Stimulated activated naive CD8-positive, alpha-beta T cell treated with anti-CD3 and anti-CD28 coated beads, Interleukin-15, Interleukin-2, amounts not matched to agents 100 U/mL and 50 U/mL, for 24 hours (primary cell): ENCODE data around the gene CEACAM21.

Experiments used
- ATAC-seq: fragments of 150-1000 bp; cut with Tn5 transposase; one replicate; pipeline ENCODE4 v1.10.0; 2021
- DNase-seq: peaks from one replicate; pipeline ENCODE4 v3.0.0; 2021

Gene CEACAM21

GRCh38 chr19:41587101-41587837, 11.3 kb downstream of the CEACAM21 start:
- DNase-seq (no peak), ATAC-seq (no peak)

DNA sequence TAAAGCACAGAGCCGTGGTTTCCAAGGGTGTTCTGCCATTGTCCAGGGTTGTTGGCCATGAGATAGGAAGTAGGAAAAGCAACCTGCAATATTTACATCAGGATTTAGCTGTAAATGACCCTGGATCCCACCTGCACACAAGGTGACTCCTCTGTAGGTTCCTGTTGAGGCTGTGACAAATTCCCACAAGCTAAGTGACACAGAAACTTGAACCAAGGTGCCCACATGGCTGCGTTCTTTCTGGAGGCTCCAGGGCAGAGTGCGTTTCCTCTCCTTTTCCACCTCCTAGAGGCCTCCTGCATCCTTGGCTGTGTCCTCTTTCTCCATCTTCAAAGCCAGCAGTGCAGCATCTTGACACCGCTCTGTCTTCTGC, 11.9 kb downstream of the CEACAM21 start:
- DNase-seq (no peak), ATAC-seq (no peak)

DNA sequence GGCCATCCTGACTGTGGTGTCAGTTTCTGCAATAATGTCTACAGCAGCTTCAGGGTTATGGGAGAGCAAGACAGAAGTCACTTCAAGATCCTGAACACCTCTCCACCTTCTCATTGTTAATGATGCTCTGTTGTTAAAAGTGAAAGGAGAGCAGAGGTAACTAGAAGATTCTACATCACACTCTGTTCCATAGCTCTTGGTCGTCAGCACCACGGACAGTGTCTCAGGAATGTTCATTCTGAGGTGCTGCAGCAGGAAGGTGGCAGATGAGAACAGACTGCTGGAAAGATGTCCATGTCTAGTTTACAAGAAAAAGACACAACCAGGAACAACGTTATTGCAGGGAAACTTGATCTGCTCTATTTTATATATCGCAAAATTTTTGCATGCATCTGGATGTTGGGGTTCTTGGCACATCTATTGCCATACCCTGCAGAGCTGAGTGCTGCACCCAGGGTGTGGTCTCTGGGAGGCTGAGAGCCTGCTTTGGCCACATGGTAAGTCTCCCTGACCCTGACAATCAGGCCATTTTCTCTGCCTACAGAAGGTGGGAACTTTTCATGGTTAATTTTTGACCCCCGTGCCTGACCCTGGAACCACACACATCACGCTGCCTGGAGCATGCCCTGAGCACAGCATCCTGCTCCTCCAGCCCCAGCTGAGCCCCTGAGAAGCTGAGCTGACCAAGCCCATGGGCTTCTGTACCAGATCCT, 12.7 kb downstream of the CEACAM21 start:
- ATAC-seq (no peak), DNase-seq (no peak)

- no peak for ATAC-seq
- no peak for DNase-seq
These were observed 13.4 kb downstream of the CEACAM21 start for GRCh38 chr19:41589371-41589770.

GRCh38 chr19:41590936-41591335, 15.0 kb downstream of the CEACAM21 start:
- ATAC-seq = no peak
- no peak for DNase-seq

GRCh38 chr19:41591951-41592562, 16.1 kb downstream of the CEACAM21 start:
- DNase-seq = no peak
- no peak for ATAC-seq

DNA sequence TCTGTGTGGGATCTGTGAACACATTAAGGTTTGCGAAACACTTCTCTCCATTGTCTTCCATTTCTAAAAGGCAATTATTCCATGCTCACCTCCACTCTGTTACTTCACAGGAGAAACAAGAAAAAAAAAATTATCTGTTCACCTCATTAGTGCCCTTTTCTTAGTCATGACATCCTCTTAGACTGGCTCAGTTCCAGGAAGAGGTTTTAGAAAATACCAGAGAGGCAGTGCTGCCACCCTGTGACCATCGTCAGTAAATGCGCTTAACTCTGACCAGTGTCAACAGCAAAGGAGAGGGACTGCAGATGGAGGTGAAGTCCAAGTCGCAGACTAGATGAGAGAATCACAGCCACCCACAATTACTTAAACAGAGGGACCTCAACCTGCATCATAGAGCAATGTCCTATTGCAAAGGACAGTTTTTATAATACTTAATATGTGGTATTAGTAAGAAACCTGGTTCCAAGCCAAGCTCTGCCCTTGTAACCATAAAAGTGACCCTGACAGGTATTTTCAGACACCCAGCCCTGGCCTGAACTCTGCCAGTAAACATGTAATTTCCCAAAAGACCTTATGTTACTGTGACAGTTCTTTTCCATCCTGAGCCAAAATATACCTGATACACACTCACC, 19.4 kb downstream of the CEACAM21 start:
- peak; percentile 89 for ATAC-seq
- DNase-seq = peak; percentile 66

GRCh38 chr19:41595890-41596280, 19.9 kb downstream of the CEACAM21 start:
- ATAC-seq (no peak), DNase-seq (no peak)

GRCh38 chr19:41597600-41598041, 21.7 kb downstream of the CEACAM21 start:
- DNase-seq (peak; percentile 76), ATAC-seq (peak; percentile 88)

GRCh38 chr19:41599175-41599966, 23.4 kb downstream of the CEACAM21 start:
- no peak for DNase-seq
- no peak for ATAC-seq

DNA sequence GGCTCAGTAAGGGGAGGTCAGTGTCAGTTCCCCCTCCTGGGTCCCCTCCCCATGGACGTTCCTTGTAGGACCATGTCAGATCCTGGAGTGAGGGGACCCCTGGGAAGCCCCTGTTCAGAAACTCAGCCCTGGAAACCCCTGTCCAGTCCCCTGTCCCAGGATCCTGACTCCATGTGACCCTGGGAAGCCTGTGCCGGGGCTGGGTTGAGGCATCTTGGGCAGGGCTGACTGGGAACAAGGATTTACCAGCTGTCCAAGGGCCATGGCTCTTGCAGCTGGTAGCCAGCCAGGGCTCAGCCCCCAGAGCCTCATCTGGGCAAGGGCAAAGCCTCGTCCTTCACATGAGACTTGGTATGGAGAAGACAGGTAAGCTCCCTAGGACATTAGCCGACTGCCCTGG, 25.8 kb downstream of the CEACAM21 start:
- no peak for ATAC-seq

DNA sequence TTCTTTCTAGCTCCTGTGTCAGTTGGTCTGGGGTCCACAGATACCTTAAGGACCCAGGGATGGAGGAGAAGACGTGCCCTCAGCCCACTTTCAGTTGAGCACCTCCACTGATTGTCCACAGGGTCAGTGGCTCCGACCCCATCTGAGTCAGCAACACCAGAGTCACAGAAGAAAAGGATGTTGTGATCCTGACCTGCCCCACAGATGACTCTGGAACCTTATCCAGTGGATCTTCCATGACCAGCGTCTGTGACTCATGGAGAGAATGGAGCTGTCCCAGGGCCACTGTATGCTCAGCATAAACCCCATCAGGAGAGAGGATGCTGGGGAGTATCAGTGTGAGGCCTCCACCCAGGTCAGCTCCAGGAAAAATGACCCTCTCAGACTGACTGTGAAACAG, 28.9 kb downstream of the CEACAM21 start:
- DNase-seq (no peak), ATAC-seq (no peak)

More for the DNA sequence above, 25.8 kb downstream of the CEACAM21 start:
- no peak for DNase-seq

DNA sequence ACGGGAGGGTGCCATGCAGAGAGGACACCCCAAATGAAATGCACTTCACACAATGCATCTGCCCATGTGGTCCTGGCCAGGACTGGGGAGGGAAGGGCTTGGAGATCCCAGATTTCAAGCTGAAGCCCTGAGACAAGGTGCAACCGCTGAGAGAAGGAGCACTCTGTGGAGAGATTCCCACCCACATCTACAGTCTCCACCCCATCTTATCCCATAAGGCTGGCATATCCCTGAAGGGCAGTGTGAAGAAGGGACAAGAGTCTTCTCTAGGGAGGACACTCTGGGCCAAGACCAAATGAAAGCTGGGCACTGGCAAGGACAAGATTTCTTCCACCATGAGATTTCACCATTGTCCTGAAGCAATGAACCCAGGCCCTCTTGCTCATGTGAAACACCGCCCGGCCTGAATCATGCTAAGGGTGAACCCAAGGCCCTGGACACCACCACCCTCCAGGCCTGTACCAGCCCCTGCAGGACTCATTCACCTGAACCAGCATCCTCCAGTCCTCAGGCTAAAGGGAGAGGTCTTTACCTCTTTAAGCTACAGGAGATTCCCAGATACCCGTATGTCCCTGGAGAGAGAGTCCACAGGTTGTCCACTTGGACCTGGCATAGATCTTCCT, 30.4 kb downstream of the CEACAM21 start:
- ATAC-seq (no peak), DNase-seq (no peak)

- ATAC-seq = no peak
- DNase-seq = no peak
These were observed 31.7 kb downstream of the CEACAM21 start for GRCh38 chr19:41607668-41608067.

DNA sequence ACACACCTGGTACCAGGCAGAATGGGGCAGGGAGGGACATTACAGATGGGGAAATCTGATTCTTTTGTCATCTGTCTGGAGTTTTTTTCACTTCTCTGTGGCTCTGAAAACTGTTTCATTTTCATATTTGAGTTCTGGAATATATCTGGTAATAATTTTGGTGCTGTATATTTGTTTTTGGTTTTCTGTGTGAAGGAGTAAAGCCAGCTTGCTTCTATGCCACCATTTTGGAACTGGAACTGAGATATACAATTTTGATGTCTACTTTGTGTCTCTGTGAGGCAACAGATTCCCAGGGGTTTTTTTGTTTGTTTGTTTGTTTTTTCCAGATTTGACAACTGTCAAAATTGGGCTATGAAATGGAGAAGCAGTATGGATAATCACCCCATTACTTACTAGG, 34.8 kb downstream of the CEACAM21 start:
- no peak for ATAC-seq
- no peak for DNase-seq

GRCh38 chr19:41612483-41612882, 36.5 kb downstream of the CEACAM21 start:
- DNase-seq (no peak), ATAC-seq (no peak)

DNA sequence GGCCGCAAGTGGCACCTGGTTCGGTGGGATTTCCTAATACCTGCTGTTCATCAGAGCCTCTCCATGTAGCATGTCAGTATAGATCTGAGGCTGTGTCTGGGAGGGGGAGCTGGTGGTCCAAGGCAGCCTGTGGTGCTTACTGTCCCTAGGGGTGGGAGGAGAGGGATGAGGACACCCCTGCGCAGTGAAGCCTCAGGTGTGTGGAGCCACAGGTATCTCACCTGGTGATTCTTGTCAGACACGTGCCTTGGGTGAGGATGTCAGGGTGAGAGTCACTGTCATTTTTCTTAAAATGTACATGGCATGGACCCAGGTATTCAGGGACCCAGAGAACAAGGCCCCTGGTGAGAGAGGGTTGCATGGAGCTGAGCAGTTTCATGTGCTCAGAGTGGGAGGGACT, 39.2 kb downstream of the CEACAM21 start:
- DNase-seq = no peak
- no peak for ATAC-seq

GRCh38 chr19:41616792-41617621, 41.0 kb downstream of the CEACAM21 start:
- DNase-seq (no peak), ATAC-seq (no peak)

- no peak for DNase-seq
- no peak for ATAC-seq
These were observed 42.2 kb downstream of the CEACAM21 start for GRCh38 chr19:41617941-41618730.

DNA sequence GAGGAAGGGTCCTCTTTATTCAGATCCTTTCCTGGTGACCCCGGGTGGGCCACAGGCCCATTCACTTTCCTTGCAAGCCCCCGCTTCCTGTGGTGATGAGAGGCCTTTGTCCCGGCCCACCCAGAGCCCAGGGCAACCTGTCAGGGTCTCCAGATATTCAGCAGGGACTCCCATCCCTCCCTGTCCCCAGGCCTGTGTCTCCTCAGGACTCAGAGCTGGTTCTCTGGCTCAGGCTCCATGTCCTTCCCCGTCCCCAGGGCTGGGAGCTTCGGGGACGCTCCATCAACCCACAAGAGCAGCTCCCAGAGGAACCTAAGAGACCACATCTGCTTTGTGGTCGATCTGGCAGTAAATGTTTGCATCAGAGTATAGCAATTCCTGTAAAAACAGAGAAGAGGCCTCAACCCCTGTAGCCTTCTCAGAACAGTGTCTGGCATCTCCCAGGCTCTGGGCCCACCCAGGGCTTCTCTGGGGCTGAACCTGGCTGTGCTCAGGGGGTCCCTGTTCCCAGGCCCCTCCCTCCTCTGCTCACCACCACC, 43.1 kb downstream of the CEACAM21 start:
- ATAC-seq (no peak), DNase-seq (no peak)
